Heart right ventricle (tissue), 16 donors: ENCODE measurements around the gene LRRIQ1. TPM values are rescaled to one million over a fixed set of nuclear protein-coding genes. Genes with fewer than 3 reads are reported as not detected.

Source experiments
- ATAC-seq, 8 donors: fragments of 200-7000 bp; cut with Tn5 transposase; one replicate each; pipeline ENCODE4 v1.9.1; 2020; ENCODE audit warnings: mild to moderate bottlenecking in 8 of 8, moderate library complexity in 8 of 8, moderate number of reproducible peaks in 1 of 8
- DNase-seq, 2 donors: peaks; one replicate each; pipeline ENCODE4 v3.0.0-alpha.2; 2020
- H3K27ac ChIP-seq, 10 donors: fragments of 200-600 bp; sonication (generic) in 2 of 10; one replicate each; pipeline versions ENCODE4 v1.5.0 to v1.8.0; 2020 to 2022; ENCODE audit warnings: mild to moderate bottlenecking in 3 of 10
- H3K27me3 ChIP-seq, 7 donors: fragments of 200-600 bp; one replicate each; pipeline ENCODE4 v1.8.0; 2021 to 2022; ENCODE audit warnings: mild to moderate bottlenecking in 2 of 7
- H3K36me3 ChIP-seq, 9 donors: fragments of 200-600 bp; sonication (generic) in 1 of 9; one replicate each; pipeline versions ENCODE4 v1.5.0 to v1.8.0; 2020 to 2022; ENCODE audit warnings: mild to moderate bottlenecking in 2 of 9
- H3K4me1 ChIP-seq, 9 donors: fragments of 200-600 bp; sonication (generic) in 1 of 9; one replicate each; pipeline versions ENCODE4 v1.5.0 to v1.8.0; 2020 to 2022; ENCODE audit warnings: mild to moderate bottlenecking in 4 of 9
- H3K4me3 ChIP-seq, 10 donors: fragments of 200-600 bp; sonication (generic) in 2 of 10; one replicate each; pipeline versions ENCODE4 v1.5.0 to v1.8.0; 2020 to 2022; ENCODE audit warnings: mild to moderate bottlenecking in 7 of 10, moderate library complexity in 2 of 10
- H3K9me3 ChIP-seq, 11 donors: fragments of 200-600 bp in 10 of 11; sonication (generic) in 2 of 11; one replicate each; pipeline versions ENCODE4 v1.5.0 to v1.8.0; 2013 to 2022; ENCODE audit warnings: mild to moderate bottlenecking in 2 of 11, control low read depth in 1 of 11, moderate library complexity in 1 of 11
- WGBS, 2 donors: extraction: QIAGEN DNeasy Blood & Tissue Kit; methylation state at CpG; one replicate each; pipeline ENCODE4 v1.1.7; 2013; ENCODE audit warnings: inconsistent platforms in 1 of 2; 5-methylcytosine and 5-hydroxymethylcytosine counted together
- intact Hi-C, 10 donors: fragments of 100-400 bp; cut with DNase I; formaldehyde crosslinking; loops; one replicate each; pipeline versions ENCODE4 v1.11.1 to v1.14.2; 2022
- polyA plus RNA-seq, 2 donors: library from polyadenylated mRNA; stranded (reverse); fragments of 200-250 nt; gene quantifications; one replicate each; pipeline ENCODE4 v1.2.3, GENCODE V29; 2013
- total RNA-seq, 10 donors: library from RNA; stranded (reverse); fragmentation: NEBNext Ultra II Directional in 3 of 10; extraction: Animal tissue kit (Norgen Biotek cat#: 25700) in 3 of 10; gene quantifications; one replicate each; pipeline versions ENCODE4 v1.2.1 to v1.2.4, GENCODE V29; 2021 to 2023
- TF ChIP-seq, protein P1 (sequence below), 9 donors: fragments of 200-600 bp; sonication (generic) in 2 of 9; IDR thresholded peaks; one replicate each; pipeline versions ENCODE4 v1.5.0 to v1.8.0; 2021 to 2022; ENCODE audit warnings: antibody characterized with exemption in 9 of 9, mild to moderate bottlenecking in 5 of 9, moderate library complexity in 1 of 9
- donor health status: Arrhythmogenic right ventricular cardiomyopathy.
- donor health status: ischemic (EF 13 %, LVEDD 7.1; RV severe dilation, severe dysfunction).
- donor health status: healthy with polysubstance abuse.
- donor health status: DM: no; HTN: yes; CAD: no.
- donor health status: DM: no; HTN: no; CAD: no.
- donor health status: ischemic (EF 25% LVEDD 6.9; RV normal size, moderate dysfunction).
- donor health status: ischemic (EF 25% LVEDD 5.7; RV mildly dilated, moderate dysfunction).
- donor health status: healthy.
- donor health status: DM: yes; HTN: yes; CAD: no.
- donor health status: Ischemic cardiomyopathy.
- donor health status: ischemic (EF 35%, LVEDD 5.7; RV mildly dilated, moderate dysfunction).
- donor health status: nonischemic (EF 11% LVEDD 7.7; RV severe dilation, severe dysfunction).
- donor health status: DM: yes; HTN: yes; CAD: no.
- donor health status: PGD.
- donor health status: ischemic (EF 29% LVEDD 5.4; RV normal size, mild dysfunction).
- donor health status: nonischemic (EF 23%, LVEDD 6.1; RV moderate dilation, normal function).

LRRIQ1 gene
- total and polyA plus RNA-seq, 12 donors = 0.04 to 0.79 (median 0.15) TPM; not detected in 1

DNA sequence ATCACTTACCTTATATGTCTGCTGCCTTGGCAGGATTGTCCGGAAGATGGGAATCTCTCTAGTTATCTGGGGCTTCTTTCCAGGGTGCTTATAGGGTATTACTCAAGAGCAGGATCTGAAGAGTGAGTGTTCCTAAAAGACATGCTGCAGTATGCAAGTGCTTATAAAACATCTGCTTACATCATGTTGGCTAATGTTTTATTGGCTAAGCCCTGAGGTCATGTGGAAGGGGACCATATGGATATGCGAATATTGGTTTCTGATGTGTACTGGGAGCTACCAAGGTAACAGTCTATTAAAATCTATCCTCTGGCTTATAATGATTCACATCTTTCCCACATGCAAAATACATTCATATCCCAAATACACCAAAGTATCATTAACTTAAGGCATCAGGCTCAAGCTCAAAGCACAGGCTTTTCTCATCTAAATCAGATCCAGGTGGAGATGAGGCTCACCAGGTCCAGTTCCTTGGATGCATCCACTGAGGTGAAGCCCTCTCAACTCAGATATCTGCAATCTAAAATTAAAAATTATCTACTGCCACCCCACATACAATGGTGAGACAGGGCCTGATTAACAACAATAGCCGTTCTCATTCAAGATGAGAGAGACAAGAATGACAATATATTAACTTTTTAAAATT is 29.8 kb downstream of the LRRIQ1 start:
- WGBS, 2 donors = 85 to 88% methylated on average over 3 of the region's 3 CpGs
- intact Hi-C loops = no loop called here
- no peak overlapping the region for H3K27ac ChIP-seq

DNA sequence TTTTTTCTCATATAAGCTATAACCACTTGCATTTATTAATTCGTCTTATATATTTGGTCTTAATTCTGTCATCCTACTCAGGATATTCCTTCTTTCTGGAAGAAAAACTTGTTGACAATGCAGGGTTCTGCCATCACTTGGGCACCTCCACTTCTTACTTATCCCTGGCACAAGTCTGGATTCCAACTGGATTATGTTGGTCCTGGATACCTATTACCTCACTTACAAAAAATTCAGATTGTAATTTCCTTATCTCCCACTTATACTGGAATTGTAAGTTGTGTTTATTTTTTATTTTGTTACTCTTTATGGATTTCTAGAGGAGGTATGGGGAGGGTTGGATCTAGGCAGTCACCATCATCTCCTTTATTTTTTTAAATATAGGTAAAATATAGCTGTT is 36.7 kb downstream of the LRRIQ1 start:
- ATAC-seq (no peak), DNase-seq (no peak)
- Histone ChIP-seq H3K36me3 (no peaks in the 10 kb centered on the region), H3K4me3 (no peak overlapping the region), H3K9me3 (no peaks in the 10 kb centered on the region), H3K4me1 (no peaks in the 10 kb centered on the region), H3K27ac (no peak overlapping the region), H3K27me3 (no peaks in the 10 kb centered on the region)
- intact Hi-C loops = loop anchor here in 1 of 10 donors (10.0 kb wide), 1 partner anchor 372 kb away; no protein-coding TSS in a partner anchor
- 79 to 94% methylated on average over 1 of the region's 1 CpG for WGBS, 2 donors
- TF ChIP-seq, protein P1, sequence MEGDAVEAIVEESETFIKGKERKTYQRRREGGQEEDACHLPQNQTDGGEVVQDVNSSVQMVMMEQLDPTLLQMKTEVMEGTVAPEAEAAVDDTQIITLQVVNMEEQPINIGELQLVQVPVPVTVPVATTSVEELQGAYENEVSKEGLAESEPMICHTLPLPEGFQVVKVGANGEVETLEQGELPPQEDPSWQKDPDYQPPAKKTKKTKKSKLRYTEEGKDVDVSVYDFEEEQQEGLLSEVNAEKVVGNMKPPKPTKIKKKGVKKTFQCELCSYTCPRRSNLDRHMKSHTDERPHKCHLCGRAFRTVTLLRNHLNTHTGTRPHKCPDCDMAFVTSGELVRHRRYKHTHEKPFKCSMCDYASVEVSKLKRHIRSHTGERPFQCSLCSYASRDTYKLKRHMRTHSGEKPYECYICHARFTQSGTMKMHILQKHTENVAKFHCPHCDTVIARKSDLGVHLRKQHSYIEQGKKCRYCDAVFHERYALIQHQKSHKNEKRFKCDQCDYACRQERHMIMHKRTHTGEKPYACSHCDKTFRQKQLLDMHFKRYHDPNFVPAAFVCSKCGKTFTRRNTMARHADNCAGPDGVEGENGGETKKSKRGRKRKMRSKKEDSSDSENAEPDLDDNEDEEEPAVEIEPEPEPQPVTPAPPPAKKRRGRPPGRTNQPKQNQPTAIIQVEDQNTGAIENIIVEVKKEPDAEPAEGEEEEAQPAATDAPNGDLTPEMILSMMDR (IDR thresholded peaks at IDR 0.05) = no peak

More for the DNA sequence above, 29.8 kb downstream of the LRRIQ1 start:
- DNase-seq = no peak
- H3K4me3 ChIP-seq = no peak overlapping the region
- no peaks in the 10 kb centered on the region for H3K36me3 ChIP-seq
- peaks cover 0 to 3% (median 0%) of the 10 kb centered on the region in 9 donors for H3K4me1 ChIP-seq
- no peak for ATAC-seq
- TF ChIP-seq, protein P1 (IDR thresholded peaks at IDR 0.05) = no peak
- no peaks in the 10 kb centered on the region for H3K27me3 ChIP-seq
- no peaks in the 10 kb centered on the region for H3K9me3 ChIP-seq

DNA sequence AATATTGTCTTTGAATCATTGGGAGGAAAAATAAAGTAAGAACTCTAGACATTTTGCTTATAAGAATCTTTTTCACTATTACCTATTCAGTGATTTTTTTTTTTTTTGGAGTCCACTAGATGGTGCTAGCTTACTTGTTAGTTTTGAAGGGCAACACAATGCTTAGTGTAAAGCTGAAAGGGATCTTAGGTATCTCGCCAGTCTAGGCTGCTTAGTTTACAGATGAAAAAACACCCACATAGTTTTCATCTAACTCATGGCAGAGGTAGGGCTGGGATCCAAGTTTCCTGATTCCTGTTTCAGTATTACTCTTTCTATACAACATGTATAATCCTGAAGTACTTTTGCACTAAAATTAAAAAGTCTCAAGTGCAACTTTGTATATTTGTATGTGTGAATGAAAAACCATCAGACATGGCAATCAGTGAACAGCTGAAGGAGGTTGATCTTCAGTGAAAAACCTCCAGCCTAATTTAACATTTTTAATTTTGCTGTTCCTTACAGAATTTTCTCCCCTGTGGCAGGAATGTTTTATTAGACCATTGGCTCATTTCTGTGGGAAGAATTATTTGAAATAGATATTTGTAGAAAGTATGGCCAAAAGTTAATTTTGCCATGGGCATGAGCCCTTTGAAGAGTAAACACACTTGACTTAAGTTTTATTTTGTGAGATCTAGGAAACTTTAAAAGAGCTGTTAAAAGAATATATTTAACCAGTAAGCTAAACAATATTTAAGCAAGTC is 40.7 kb downstream of the LRRIQ1 start:
- ATAC-seq (peak in 1 of 8 donors; percentile 58), DNase-seq (no peak)
- H3K36me3 ChIP-seq = no peaks in the 10 kb centered on the region
- H3K4me1 ChIP-seq = no peaks in the 10 kb centered on the region
- TF ChIP-seq, protein P1 (IDR thresholded peaks at IDR 0.05) = peak in 6 of 9 donors; percentile 36 to 56 (median 40)
- WGBS, 2 donors = 2 to 3% methylated on average over 1 of the region's 1 CpG
- no peaks in the 10 kb centered on the region for H3K9me3 ChIP-seq
- H3K4me3 ChIP-seq = no peak overlapping the region
- intact Hi-C loops = loop anchor here in 1 of 10 donors (10.0 kb wide), 1 partner anchor 368 kb away; no protein-coding TSS in a partner anchor
- H3K27ac ChIP-seq = no peak overlapping the region
- no peaks in the 10 kb centered on the region for H3K27me3 ChIP-seq

DNA sequence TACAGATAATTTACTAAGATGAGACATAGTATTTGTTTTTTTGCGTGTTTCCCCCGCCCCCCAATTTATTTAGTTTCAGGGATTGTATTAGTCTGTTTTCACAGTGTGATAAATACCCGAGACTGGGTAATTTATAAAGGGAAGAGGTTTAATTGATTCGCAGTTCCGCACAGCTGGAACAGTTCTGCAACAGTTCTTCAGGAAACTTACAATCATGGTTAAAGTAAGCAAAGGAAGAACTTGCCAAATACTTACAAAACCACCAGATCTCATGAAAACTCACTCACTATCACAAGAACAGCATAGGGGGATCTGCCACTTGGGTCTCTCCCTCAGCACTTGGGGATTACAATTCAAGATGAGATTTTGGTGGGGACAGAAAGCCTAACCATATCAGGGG is 48.9 kb downstream of the LRRIQ1 start:
- 86 to 87% methylated on average over 5 of the region's 5 CpGs for WGBS, 2 donors
- Histone ChIP-seq H3K4me1 (no peaks in the 10 kb centered on the region), H3K4me3 (no peak overlapping the region), H3K27ac (no peak overlapping the region), H3K36me3 (no peaks in the 10 kb centered on the region), H3K9me3 (peaks cover 0 to 7% (median 0%) of the 10 kb centered on the region in 11 donors), H3K27me3 (no peaks in the 10 kb centered on the region)
- intact Hi-C loops = loop anchor here in 1 of 10 donors (10.0 kb wide), 1 partner anchor 360 kb away; no protein-coding TSS in a partner anchor
- ATAC-seq = no peak
- TF ChIP-seq, protein P1 (IDR thresholded peaks at IDR 0.05) = no peak
- no peak for DNase-seq
